SIG-M5 treated with dmso at 0.1 percent for 504 hours (cell line): ENCODE data around the gene SMC4.
"Not testable (repeated sequence)": the region's sequence is repeated elsewhere in the genome, so short reads cannot be mapped to it uniquely, and the experiment has no call there.

Experiments
- DNase-seq: peaks from one replicate; lab custom pipeline; 2025; ENCODE audit not compliant: unreplicated experiment; lab: John Stamatoyannopoulos, UW

SMC4 gene

GRCh38 chr3:160445854-160446253 lies 46.4 kb downstream of the SMC4 start:
- DNase-seq = no peak

- no peak for DNase-seq
Observed at GRCh38 chr3:160446522-160447056, 47.1 kb downstream of the SMC4 start.

- no peak for DNase-seq
Observed at GRCh38 chr3:160447544-160447943, 48.1 kb downstream of the SMC4 start.

DNA sequence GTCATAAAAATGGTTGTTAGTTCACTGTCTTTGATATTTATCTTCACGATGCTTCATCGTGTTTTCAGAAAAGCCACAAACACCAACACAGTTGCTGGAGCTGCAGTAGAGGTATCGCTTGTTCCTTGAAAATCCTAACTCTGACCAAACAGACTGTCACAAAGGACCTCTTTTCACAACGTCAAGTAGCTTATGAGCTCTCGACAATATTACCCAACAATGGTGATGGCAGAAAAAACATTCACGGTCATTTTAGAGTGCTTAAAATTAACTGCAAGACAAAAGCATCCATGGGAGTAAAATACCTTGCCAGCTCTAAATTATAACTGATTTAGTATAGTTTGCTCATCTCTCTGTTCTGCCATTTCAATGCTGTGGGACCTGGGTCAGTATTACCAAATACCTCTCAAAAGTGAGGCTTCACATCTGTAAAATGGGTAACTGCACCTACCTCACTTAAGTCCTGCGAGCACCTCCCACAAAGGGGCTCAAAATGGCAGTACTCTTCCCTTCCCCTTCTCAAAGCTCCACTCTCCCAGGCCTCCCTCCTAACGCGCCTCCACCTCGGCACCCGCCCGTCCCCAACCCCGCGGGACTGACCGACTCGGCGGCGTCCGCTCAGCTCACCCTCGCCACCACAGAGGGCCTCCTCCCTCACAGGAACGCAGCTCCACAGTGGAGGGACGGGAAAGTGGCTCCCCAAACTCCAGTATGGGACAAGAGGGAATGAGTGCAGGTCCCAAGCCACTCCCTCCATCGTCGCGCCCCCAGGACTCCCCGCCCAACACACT lies 49.6 kb downstream of the SMC4 start:
- peak; percentile 72 for DNase-seq

- DNase-seq = peak; percentile 94
Observed at GRCh38 chr3:160449636-160450598, 50.5 kb downstream of the SMC4 start, which contains the start of gene TRIM59. TSS of gene TRIM59 (minus strand) at chr3:160449786. CDS start at chr3:160439183, 10,603 bp downstream.

DNA sequence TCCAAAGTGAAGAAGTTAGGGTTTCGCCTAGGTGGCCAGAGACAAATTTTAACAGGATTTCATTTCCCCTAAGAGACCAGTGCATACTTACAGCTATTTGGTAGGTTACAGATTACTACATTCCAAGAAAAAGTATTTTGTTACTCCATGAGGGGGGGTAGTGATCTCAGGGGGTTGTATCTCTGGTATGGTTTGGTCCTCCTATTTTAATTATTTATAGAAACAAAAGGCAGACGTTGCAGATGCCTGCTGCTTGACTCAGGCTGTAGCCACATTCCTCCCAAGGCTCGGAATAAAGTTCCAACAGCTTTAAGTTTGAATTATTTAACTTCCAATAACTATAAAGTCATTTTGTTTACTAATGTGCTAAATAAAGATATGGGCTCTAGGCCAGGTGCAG lies 51.4 kb downstream of the SMC4 start:
- no peak for DNase-seq

DNA sequence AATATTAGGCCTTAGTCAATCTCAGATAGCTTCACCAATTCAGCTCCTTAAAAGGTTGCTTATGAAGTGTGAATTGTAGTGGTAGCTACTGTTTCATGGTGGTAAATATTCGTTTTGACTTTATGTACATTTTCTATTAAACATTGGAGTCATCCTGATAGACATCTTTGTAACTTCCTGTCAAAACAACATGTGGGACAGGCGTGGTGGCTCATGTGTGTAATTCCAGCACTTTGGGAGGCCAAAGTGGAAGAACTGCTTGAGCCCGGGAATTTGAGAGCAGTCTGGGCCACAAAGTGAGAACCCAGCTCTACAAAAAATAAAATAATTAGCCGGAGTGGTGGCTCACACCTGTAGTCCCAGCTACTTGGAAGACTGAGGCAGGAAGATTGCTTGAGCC lies 52.2 kb downstream of the SMC4 start:
- DNase-seq = no peak

DNA sequence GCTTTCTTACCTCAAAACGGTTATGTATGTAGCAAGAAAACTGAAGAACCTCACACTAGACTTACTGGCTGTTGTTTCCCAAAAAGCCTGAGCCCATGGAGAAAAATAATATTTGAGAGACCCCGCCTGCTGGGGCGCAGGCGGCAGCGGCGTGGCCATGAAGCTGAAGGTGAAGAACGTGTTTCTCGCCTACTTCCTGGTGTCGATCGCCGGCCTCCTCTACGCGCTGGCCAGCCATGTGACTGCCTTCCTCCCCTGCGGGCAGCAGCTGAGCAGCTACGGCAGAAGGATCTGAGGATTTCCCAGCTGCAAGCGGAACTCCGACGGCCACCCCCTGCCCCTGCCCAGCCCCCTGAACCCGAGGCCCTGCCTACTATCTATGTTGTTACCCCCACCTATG lies 52.8 kb downstream of the SMC4 start:
- not testable (repeated sequence) for DNase-seq

- DNase-seq = no peak
Observed at GRCh38 chr3:160454995-160455394, 55.5 kb downstream of the SMC4 start.

DNA sequence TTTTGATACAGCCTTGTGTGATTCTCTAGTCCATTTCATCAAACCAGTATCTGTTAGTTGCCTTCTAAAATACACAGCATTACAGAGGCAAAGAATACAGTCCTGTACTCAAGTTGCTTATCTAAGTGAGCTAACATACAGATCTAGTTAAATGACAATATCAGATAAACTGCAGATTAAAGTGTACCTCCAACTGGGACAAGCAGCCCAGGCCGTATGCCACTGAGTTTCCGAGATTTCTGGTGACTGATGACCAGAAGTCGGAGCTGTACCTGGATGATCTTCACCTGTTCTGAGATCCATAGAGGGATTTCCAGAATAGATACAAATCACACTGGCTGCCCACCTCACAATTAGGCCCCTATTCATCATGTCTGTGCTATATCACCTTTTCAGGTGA lies 56.4 kb downstream of the SMC4 start:
- no peak for DNase-seq

DNA sequence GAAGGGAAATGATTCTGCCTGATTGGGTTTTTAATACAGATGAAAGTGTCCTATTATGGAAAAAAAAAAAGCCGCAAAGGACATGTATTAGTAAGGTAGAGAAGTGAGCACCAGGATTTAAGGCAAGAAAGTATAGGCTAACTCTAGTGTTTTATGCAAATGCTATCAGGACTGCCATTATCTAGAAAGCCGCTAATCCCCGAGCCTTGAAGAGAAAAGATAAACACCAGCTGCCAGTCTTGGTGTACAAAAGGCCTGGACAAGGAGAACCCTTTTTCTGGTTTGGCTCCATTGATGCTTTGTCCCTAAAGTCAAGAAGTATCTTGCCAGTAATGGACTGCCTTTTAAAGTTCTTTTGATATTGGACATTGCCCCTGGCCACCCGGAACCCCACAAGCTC lies 58.7 kb downstream of the SMC4 start:
- no peak for DNase-seq

DNA sequence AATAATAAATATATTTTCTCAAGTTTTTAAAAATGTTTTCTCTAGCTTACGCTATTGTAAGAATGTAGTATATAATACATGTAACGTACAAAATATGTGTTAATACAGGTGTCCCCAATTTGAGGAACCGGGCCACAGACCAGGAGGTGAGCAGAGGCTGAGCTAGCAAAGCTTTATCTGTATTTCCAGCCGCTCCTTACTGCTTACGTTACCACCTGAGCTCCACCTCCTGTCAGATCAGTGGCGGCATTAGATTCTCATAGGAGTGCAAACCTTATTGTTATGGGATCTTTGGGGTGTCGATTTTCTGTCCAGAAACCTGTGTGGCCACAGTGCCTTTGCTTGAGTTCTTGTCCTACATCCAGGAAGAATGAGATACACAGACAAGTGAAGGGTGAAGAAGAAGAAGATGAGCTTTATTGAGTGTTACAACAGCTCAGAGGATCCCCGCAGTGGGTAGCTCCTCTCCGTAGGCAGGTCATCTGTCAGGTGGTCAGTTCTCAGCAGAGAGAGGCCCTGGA lies 60.1 kb downstream of the SMC4 start:
- DNase-seq = no peak

DNA sequence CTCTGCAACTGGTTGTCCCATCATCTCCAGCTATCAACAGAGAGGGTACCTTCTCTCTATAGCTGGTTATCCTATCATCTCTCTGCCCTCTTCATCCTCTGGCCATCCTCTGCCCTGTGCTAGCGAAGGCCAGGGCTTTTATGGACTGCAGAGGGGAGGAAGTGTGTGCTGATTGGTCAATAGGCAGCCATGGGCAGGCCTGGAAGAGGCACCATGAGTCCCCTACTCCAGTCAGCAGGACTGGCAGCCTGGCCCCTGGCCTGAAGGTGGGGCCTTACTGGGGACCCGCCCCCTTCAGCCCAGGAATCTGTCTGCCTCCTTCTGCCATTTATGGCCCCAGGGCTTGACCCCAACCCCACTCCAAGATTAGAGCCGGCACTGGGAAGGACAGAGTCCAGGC lies 60.6 kb downstream of the SMC4 start:
- DNase-seq = no peak

- no peak for DNase-seq
Observed at GRCh38 chr3:160464321-160464720, 64.9 kb downstream of the SMC4 start.

DNA sequence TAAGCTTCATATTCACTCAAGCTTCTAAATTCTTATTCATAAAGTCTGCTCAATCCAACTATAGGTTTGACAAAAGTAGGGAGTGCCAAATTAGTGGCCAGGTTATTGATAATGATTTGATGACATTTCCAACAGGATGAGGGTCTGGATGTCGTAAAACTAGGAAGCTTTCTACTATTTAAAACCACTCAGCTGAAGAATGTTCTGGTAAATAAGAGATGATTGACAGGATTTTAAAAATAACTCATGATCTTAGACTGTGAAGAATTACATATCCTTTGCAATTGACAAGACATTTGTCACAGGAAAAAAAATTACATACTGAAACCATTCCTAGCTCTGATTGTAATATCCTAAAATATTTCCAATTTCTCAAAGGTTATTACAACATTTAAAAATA lies 65.5 kb downstream of the SMC4 start:
- DNase-seq = no peak

GRCh38 chr3:160470181-160470580 lies 70.7 kb downstream of the SMC4 start:
- no peak for DNase-seq

DNA sequence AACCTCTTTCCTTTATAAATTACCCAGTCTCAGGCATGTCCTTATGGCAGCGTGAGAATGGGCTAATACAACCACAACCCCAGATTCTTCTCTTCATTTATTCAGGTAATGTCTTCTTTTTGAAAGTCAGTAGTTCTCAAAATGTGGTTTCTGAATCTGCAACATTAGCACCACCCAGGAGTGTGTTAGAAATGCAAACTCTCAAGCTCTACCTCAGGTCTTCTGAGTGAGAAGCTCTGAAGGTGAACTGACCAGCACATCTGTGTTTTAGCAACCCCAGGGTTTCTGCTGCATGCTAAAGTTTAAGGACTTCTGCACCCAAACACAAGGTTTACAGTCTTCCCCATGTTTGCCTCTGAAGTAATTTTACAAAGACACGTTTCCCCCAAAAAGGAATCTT lies 72.4 kb downstream of the SMC4 start:
- DNase-seq = no peak

GRCh38 chr3:160472344-160472743 lies 72.9 kb downstream of the SMC4 start:
- DNase-seq = no peak

DNA sequence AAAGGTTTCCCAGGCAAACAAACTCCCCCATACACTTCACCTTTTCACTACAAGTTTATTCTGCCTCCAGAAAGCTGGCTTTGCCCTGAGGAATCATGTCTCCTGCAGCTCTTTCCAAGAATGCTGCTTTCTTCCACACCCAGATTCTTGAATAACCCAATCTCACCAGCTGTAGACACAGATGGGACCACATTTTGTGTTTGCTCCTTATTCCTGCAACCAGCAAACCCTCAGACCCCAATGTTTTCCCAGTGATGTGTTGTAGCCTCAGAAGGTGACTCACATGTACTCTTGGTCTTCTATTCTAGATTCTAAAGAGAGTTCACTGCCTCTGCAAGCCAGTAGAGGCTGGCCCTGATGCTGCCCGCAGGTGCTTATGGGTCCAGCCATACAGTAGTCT lies 73.8 kb downstream of the SMC4 start:
- no peak for DNase-seq

GRCh38 chr3:160473978-160474377 lies 74.5 kb downstream of the SMC4 start:
- no peak for DNase-seq

GRCh38 chr3:160474416-160474838 lies 75.0 kb downstream of the SMC4 start:
- no peak for DNase-seq
